HUES48 (cell line): ENCODE data around the gene KDM3B.

Source experiments
- H3K27ac ChIP-seq: one replicate; pipeline ENCODE4 v1.7.0; 2013; ENCODE audit warnings: low read depth, low read length, inconsistent platforms
- H3K27me3 ChIP-seq: 2 replicates; pipeline ENCODE4 v1.6.1; 2013; ENCODE audit warnings: mild to moderate bottlenecking, low read length; ENCODE audit not compliant: control insufficient read depth, insufficient read depth
- H3K36me3 ChIP-seq: 2 replicates; pipeline ENCODE4 v1.6.1; 2013; ENCODE audit warnings: low read length; ENCODE audit not compliant: control insufficient read depth, insufficient read depth
- H3K4me1 ChIP-seq: 2 replicates; pipeline ENCODE4 v1.6.1; 2013; ENCODE audit warnings: mild to moderate bottlenecking, low read length; ENCODE audit not compliant: control insufficient read depth, insufficient read depth
- H3K4me3 ChIP-seq: 2 replicates; pipeline ENCODE4 v1.5.1; 2013; ENCODE audit warnings: mild to moderate bottlenecking, low read depth, low read length
- H3K9ac ChIP-seq: 2 replicates; pipeline ENCODE4 v1.6.1; 2013; ENCODE audit warnings: mild to moderate bottlenecking, low read depth, low read length, moderate library complexity
- H3K9me3 ChIP-seq: 2 replicates; pipeline ENCODE4 v1.6.1; 2013; ENCODE audit warnings: low read length; ENCODE audit not compliant: control insufficient read depth, insufficient read depth

Gene KDM3B

DNA sequence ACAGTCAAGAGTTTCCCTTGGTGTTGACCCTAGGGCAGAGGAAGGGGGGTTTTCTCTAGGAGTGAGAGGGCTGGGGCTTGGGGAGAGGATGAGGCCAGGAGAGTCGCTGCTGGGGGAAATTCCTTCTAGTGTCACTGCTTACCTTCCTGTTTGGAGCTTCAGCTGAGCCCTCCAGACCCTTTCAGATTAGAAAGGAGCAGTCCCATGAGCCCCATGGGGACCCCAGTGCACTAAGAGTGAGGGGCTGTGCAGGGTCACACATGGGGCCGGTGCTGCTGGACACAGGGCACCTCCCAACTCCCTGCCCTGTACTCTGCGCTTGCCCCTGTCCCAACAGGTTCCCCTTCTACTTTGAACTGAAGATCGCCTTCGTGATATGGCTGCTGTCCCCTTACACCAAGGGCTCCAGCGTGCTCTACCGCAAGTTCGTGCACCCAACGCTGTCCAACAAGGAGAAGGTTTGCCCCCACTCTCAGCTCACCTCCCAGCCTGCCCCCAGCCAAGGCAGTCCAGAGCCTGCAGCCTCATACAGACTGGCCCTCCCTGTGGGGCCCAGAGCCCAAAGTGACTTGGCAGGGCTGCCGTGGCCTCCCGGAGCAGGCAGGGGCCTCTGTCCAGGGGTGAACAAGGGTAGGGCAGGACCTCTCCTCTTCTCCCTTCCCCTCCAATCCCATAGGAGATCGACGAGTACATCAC is 91.7 kb downstream of the KDM3B start:
- Histone ChIP-seq H3K36me3 (no peaks in the 10 kb centered on the region), H3K4me1 (peaks cover 12% of the 10 kb centered on the region), H3K9me3 (no peaks in the 10 kb centered on the region), H3K27ac (no peak overlapping the region), H3K9ac (no peak overlapping the region), H3K4me3 (no peak overlapping the region), H3K27me3 (0 out of 2 replicates have a peak, but pooled peaks cover 3% of the 10 kb centered on the region)

DNA sequence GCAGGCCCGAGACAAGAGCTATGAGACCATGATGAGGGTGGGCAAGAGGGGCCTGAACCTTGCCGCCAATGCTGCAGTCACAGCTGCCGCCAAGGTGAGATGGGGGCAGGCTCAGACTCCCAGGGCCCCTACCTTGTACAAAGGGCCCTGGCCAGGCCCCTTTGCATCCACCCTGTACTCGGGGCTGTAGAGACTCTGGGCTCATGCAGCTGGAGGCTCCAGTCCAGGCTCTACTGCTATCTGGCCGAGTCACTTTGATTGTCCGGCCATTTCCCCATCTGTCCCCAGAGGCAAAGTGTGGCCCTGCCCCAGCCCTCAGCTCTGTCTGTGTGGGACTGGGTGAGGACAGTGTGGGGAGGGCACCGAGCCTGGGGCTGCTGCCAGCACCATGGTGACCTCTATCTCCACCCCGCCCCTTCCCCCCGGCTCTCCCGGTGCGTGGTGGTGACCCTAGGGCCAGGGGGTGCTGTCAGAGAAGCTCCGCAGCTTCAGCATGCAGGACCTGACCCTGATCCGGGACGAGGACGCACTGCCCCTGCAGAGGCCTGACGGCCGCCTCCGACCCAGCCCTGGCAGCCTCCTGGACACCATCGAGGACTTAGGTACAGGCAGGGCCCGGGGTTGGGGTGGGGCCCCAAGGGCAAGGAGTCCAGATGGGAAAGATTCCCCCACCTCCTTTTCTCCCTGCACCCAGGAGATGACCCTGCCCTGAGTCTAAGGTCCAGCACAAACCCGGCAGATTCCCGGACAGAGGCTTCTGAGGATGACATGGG is 92.5 kb downstream of the KDM3B start:
- no peak overlapping the region for H3K4me3 ChIP-seq
- H3K27ac ChIP-seq: no peak overlapping the region
- H3K9ac ChIP-seq: no peak overlapping the region
- H3K9me3 ChIP-seq: no peaks in the 10 kb centered on the region
- peaks cover 5% of the 10 kb centered on the region for H3K4me1 ChIP-seq
- no peaks in the 10 kb centered on the region for H3K36me3 ChIP-seq
- H3K27me3 ChIP-seq: no peaks in the 10 kb centered on the region

DNA sequence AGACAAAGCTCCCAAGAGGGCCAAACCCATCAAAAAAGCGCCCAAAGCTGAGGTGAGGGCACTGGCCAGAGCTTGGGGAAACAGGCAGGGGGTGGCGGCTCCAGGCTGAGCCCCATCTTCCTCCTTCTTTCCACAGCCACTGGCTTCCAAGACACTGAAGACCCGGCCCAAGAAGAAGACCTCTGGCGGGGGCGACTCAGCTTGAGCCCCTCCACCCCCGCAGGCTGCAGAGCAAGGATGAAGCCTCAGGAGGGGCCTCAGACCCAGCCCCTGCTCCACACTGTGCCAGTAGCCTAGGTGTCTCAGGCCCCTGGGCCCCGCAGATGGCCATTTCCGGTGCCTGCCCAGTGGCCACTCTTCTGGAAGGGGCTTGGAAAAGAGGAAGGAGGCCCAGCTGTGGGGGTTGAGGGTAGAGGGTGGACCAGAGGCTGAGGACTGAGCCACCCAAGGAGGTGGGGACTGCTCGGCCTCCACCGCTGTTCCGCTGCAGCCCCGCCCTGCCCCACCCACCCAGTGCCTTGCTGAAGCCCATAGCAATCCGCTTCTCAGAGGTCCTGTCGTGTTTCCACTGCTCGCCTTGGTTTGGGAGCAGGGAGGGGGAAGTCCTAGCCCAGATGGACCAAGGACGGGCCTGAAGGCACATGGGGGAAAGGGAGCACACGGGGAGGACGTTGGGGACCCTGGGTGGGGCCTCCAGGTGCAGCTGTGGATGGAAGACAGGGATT is 93.2 kb downstream of the KDM3B start:
- no peak overlapping the region for H3K4me3 ChIP-seq
- H3K36me3 ChIP-seq: no peaks in the 10 kb centered on the region
- no peaks in the 10 kb centered on the region for H3K4me1 ChIP-seq
- no peak overlapping the region for H3K9ac ChIP-seq
- no peaks in the 10 kb centered on the region for H3K27me3 ChIP-seq
- no peaks in the 10 kb centered on the region for H3K9me3 ChIP-seq
- no peak overlapping the region for H3K27ac ChIP-seq

DNA sequence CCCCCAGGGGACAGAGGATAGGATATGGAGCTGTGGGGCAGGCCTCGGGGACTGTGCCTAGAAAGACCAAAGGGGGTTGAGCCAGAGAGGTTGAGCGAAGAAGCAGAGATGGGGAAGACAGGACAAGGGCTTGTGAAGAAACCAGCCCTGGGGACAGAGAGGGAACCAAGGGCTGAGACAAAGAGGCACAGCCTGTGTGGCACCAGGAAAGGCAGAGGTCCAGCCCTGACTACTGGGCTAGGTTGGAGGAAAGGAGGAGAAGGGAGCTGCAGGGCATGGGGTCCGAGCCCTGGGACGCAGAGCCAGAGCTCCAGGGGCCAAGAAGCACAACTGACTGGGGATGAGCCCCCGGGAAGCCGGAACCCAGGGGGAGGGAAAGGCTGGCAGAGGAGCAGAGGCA is 95.6 kb downstream of the KDM3B start:
- H3K4me3 ChIP-seq: no peak overlapping the region
- no peaks in the 10 kb centered on the region for H3K9me3 ChIP-seq
- H3K9ac ChIP-seq: no peak overlapping the region
- no peak overlapping the region for H3K27ac ChIP-seq
- H3K4me1 ChIP-seq: no peaks in the 10 kb centered on the region
- H3K27me3 ChIP-seq: no peaks in the 10 kb centered on the region
- no peaks in the 10 kb centered on the region for H3K36me3 ChIP-seq

DNA sequence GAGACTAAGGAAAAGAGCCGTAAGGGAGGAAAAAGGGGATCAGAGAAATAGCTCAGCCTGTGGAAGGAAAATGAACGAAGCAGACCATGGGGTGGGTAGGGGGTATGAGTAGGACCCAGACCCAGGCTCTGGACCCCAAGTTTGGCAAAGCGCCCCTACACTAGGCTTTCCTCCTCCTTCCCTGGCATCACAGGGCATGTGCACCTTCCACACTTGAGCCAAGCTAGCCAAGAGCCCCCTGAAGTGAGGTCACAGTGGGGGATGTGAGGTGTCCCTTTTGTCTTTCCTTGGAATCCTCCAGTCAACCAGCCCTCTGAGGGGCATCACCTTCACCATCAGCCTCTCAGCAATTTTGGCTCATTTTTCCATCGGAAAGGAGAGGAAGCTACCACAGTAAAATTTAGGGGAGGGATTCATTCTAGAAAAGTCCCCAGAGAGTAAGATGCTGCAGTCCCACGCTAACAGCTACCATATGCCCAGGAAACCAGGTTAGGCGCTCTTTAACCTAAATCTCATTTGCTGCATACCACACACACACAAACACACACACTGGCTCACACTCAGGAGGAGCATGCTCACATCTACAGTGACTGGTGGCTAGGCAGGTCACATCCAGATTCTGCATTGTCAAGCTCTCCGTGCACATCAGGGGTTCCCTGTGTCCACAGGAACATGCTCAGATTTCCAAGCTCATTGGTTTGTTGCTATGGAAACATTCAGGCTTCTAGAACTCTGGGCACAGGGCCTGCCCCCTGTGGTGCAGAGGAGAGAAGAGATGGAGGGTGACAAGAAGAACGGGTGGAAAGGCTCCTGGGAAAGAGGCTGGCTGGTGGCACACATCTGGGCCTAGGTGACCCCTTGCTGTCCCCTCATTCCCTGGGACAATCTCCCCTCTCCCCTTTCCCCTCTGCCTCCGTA is 96.3 kb downstream of the KDM3B start:
- Histone ChIP-seq H3K27me3 (no peaks in the 10 kb centered on the region), H3K27ac (no peak overlapping the region), H3K9ac (no peak overlapping the region), H3K36me3 (no peaks in the 10 kb centered on the region), H3K4me3 (no peak overlapping the region), H3K4me1 (no peaks in the 10 kb centered on the region), H3K9me3 (no peaks in the 10 kb centered on the region)

DNA sequence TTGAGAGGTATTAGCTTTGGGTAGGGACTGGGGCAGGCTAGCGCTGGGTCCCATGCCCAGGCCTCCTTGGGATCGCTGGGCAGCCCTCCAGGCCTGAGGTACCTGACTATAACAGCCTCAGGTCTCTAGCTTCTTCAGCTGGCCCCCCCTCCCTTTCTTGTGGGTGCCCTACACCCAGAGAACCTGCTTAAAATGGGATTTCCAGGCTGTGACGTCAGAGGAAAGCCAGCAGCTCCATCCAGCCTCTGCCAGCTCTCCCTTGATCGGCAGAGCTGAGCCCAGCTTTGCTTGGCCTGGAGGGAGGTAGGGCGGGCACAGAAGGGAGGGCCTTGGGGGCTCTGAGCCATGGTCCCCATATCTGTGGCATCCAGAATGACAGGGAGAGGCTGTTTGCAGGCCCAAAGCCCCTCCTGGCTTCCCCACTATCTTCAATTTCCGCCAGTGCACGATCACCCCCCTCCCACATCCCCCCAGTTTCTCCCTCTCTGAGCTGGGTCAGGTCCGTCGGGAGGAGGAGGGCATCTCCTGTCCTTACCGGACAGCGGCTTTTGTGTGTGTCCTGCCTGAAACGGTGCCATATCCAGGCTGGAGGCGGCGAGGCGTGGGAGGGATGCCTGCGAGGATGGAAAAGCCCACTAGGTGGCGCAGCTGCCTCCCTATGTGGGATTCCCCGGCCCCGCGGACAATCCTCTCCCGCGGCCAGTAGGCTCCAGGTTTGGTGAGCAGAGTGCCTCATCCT is 97.2 kb downstream of the KDM3B start:
- Histone ChIP-seq H3K9me3 (no peaks in the 10 kb centered on the region), H3K36me3 (no peaks in the 10 kb centered on the region), H3K4me3 (no peak overlapping the region), H3K27me3 (no peaks in the 10 kb centered on the region), H3K9ac (no peak overlapping the region), H3K4me1 (no peaks in the 10 kb centered on the region), H3K27ac (no peak overlapping the region)

DNA sequence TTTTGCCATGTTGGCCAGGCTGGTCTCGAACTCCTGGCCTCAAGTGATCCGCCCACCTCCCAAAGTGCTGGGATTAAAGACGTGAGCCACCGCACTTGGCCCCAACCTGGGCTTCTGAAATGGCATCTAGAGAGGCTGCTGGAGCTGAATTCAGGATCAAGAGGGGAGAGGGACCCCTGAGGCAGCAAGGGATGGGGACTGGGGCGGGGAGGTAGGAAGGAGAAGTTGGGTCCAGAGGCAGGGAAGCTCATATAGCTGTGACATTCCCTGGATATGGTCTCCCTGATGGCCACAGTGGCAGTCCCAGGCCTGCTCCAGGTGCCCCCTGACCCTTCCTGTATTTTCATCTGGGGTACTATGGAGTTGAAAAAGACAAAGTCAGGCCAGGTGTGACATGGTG is 98.5 kb downstream of the KDM3B start:
- H3K4me1 ChIP-seq: peaks cover 11% of the 10 kb centered on the region
- no peak overlapping the region for H3K9ac ChIP-seq
- H3K36me3 ChIP-seq: no peaks in the 10 kb centered on the region
- no peaks in the 10 kb centered on the region for H3K9me3 ChIP-seq
- no peaks in the 10 kb centered on the region for H3K27me3 ChIP-seq
- no peak overlapping the region for H3K4me3 ChIP-seq
- no peak overlapping the region for H3K27ac ChIP-seq

DNA sequence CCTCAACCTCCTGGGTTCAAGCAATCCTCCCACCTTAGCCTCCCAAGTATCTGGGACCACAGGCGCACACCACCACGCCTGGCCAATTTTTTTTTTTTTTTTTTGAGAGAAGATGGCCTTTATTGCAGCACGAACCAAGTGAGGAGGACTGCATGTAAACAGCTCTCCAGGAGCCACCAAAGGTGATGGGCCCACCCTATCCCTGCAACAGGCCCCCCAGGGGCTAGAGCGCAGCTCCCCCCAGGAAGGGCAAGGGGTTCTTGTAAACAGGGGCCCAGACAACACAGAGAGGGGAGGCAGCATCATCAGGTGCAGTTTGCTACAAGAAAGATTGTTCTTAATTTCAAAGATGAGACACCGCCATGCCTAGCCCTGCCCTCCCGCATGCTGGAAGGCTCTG is 100.2 kb downstream of the KDM3B start:
- Histone ChIP-seq H3K27ac (no peak overlapping the region), H3K4me1 (peaks cover 11% of the 10 kb centered on the region), H3K4me3 (no peak overlapping the region), H3K36me3 (no peaks in the 10 kb centered on the region), H3K9me3 (no peaks in the 10 kb centered on the region), H3K9ac (no peak overlapping the region), H3K27me3 (no peaks in the 10 kb centered on the region)

DNA sequence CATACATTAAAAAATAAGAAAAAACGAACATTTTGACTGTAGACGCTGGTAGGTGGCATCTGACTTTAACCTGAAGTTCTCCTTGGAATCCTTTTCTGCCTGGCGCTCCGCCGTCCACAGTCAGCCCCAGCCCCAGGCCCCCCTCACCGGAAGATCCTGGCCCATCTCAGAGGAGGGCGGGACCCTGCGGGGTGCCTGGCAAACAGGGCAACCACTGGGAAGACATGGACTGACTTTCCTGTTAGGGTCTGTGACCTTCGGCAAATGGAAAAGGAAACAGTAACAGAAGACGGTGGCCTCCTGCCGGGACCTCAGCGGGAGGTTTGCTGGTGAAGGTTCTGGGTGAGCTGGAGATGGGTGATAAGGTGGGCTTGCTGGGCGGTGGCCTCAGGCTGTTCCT is 101.1 kb downstream of the KDM3B start:
- Histone ChIP-seq H3K27me3 (no peaks in the 10 kb centered on the region), H3K27ac (no peak overlapping the region), H3K36me3 (no peaks in the 10 kb centered on the region), H3K9me3 (no peaks in the 10 kb centered on the region), H3K4me3 (no peak overlapping the region), H3K4me1 (peaks cover 11% of the 10 kb centered on the region), H3K9ac (no peak overlapping the region)

DNA sequence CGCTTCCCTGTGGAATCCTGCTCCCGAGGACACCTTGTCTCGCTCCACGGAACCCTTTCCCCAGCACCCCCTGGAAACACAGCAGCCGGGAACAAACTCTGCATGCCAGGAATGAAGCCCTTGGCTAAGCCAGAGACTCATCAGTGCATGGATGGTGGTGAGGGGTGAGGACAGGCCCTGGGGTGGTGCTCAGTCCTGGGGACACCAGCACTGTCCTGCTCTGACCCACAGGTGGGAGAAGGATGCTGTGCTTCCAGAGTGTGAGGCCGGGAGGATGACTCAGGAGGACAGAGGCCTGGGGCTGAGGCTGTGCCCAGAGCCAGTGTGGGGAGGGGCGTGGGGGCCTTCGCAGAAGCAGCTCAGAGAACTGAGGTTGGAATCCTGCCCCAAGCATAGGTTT is 101.6 kb downstream of the KDM3B start:
- no peaks in the 10 kb centered on the region for H3K27me3 ChIP-seq
- H3K27ac ChIP-seq: no peak overlapping the region
- H3K4me3 ChIP-seq: no peak overlapping the region
- H3K9me3 ChIP-seq: no peaks in the 10 kb centered on the region
- no peak overlapping the region for H3K9ac ChIP-seq
- peaks cover 11% of the 10 kb centered on the region for H3K4me1 ChIP-seq
- H3K36me3 ChIP-seq: no peaks in the 10 kb centered on the region
